Nephron (organoid): Measurements from ENCODE around the gene RGS1.

Experiments used
- H3K27ac Mint-ChIP-seq, 3 experiments: 2 replicates each; pipeline ENCODE4 v1.8.0; 2020; ENCODE audit warnings: mixed read lengths in 3 of 3, mild to moderate bottlenecking in 2 of 3, moderate library complexity in 1 of 3
- H3K27me3 Mint-ChIP-seq: 2 replicates; pipeline ENCODE4 v1.8.0; 2021; ENCODE audit warnings: low read depth, mild to moderate bottlenecking, moderate library complexity, mixed read lengths
- H3K36me3 Mint-ChIP-seq: 2 replicates; pipeline ENCODE4 v1.8.0; 2020; ENCODE audit warnings: low read depth, mixed read lengths
- H3K4me1 Mint-ChIP-seq: 2 replicates; pipeline ENCODE4 v1.8.0; 2020; ENCODE audit warnings: mixed read lengths
- H3K4me3 Mint-ChIP-seq, 3 experiments: 2 replicates each; pipeline ENCODE4 v1.8.0; 2020; ENCODE audit warnings: mild to moderate bottlenecking in 3 of 3, mixed read lengths in 3 of 3, moderate library complexity in 2 of 3
- H3K9me3 Mint-ChIP-seq: 2 replicates; pipeline ENCODE4 v1.8.0; 2020; ENCODE audit warnings: mixed read lengths
- TF ChIP-seq, protein P1 (sequence below), 3 experiments: fragments of 200-600 bp; sonication (generic); IDR thresholded peaks; one replicate each; pipeline ENCODE4 v1.5.0; 2021; ENCODE audit warnings: antibody characterized with exemption in 3 of 3; ENCODE audit not compliant: unreplicated experiment in 3 of 3

RGS1 gene

DNA sequence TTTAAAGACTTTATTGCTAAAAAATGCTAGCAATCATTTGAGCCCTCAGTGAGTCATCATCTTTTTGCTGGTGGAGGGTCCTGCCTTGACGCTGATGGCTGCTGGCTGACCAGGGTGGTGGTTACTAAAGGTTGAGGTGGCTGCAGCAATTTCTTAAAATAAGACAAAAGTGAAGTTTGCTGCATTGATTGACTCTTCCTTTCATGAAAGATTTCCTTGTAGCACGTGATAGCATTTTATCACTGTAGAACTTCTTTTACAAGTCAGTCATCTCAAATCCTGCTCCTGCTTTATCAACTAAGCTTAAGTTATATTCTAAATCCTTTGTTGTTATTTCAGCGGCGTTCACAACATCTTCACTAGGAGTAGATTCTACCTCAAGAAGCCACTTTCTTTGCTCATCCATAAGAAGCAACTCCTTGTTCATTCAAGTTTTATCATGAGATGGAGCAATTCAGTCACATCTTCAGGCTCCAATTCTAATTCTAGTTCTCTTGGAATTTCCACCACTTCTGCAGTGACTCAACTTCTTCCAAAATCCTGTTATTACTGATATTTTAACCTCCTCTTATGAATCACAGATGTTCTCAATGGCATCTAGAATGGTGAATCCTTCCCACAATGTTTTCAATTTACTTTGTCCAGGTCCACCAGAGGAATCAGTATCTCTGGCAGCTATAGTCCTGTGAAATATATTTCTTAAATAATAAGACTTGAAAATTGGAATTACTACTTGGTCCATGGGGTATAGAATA lies 17.6 kb upstream of the RGS1 start:
- TF ChIP-seq, protein P1, sequence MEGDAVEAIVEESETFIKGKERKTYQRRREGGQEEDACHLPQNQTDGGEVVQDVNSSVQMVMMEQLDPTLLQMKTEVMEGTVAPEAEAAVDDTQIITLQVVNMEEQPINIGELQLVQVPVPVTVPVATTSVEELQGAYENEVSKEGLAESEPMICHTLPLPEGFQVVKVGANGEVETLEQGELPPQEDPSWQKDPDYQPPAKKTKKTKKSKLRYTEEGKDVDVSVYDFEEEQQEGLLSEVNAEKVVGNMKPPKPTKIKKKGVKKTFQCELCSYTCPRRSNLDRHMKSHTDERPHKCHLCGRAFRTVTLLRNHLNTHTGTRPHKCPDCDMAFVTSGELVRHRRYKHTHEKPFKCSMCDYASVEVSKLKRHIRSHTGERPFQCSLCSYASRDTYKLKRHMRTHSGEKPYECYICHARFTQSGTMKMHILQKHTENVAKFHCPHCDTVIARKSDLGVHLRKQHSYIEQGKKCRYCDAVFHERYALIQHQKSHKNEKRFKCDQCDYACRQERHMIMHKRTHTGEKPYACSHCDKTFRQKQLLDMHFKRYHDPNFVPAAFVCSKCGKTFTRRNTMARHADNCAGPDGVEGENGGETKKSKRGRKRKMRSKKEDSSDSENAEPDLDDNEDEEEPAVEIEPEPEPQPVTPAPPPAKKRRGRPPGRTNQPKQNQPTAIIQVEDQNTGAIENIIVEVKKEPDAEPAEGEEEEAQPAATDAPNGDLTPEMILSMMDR (IDR thresholded peaks at IDR 0.05; ENCODE audit: unreplicated experiment in 3 of 3): no peak
- H3K27me3 Mint-ChIP-seq: no peaks in the 10 kb centered on the region
- H3K36me3 Mint-ChIP-seq: no peaks in the 10 kb centered on the region
- peaks cover 6% of the 10 kb centered on the region for H3K4me1 Mint-ChIP-seq
- no peak overlapping the region for H3K27ac Mint-ChIP-seq
- H3K9me3 Mint-ChIP-seq: peaks cover 4% of the 10 kb centered on the region
- no peak overlapping the region for H3K4me3 Mint-ChIP-seq

DNA sequence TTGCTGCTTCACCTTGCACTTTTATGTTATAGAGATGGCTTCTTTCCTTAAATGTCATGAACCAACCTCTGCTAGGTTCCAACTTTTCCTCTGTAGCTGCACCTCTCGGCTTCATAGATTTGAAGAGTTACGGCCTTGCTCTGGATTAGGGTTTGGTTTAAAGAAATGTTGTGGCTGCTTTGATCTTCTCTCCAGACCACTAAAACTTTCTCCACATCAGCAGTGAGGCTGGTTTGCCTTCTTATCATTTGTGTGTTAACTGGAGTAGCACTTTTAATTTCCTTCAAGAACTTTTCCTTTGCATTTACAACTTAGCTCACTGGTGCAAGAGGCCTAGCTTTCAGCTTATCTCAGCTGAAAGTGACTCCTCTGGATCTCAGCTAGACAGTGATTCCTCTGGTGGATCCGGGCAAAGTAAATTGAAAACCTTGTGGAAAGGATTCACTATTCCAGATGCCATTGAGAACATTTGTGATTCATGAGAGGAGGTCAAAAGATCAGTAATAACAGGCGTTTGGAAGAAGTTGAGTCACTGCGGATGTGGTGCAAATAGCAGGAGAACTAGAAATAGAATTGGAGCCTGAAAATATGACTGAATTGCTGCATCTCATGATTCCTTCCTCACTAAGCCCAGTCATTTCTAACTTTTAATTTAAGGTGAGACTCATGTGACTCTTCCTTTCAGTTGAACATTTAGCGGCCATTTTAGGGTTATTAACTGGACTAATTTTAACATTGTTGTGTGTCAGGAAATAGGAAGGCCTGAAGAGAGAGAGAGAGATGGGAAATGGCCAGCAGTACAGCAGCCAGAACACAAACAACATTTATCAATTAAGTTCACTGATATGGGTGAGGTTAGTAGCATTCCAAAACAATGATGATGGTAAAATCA lies 16.2 kb upstream of the RGS1 start:
- no peak overlapping the region for H3K27ac Mint-ChIP-seq
- H3K4me1 Mint-ChIP-seq: peaks cover 12% of the 10 kb centered on the region
- no peak overlapping the region for H3K4me3 Mint-ChIP-seq
- no peaks in the 10 kb centered on the region for H3K27me3 Mint-ChIP-seq
- H3K9me3 Mint-ChIP-seq: peaks cover 4% of the 10 kb centered on the region
- TF ChIP-seq, protein P1 (IDR thresholded peaks at IDR 0.05; ENCODE audit: unreplicated experiment in 3 of 3): no peak
- H3K36me3 Mint-ChIP-seq: no peaks in the 10 kb centered on the region

DNA sequence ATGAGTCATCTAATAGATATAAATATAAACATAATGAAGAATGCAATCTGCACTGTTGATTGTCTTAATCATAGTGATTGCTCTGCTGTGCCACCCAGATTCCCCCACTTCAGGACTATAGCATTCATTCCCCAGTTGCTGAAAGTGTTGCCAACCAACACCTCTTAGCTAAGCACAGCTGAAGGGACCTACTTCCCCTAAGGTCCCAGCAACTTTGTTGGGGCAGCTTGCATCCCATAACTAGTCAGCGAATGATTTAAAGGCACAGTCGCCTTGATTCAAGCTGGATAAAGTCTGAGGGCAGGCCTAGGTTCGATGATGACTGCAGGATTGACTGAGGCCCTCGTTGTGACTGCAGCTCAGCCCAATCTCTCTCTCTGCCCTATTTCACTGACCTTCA lies 14.3 kb upstream of the RGS1 start:
- no peak overlapping the region for H3K4me3 Mint-ChIP-seq
- H3K9me3 Mint-ChIP-seq: no peaks in the 10 kb centered on the region
- no peaks in the 10 kb centered on the region for H3K27me3 Mint-ChIP-seq
- H3K27ac Mint-ChIP-seq: no peak overlapping the region
- TF ChIP-seq, protein P1 (IDR thresholded peaks at IDR 0.05; ENCODE audit: unreplicated experiment in 3 of 3): no peak
- no peaks in the 10 kb centered on the region for H3K36me3 Mint-ChIP-seq
- H3K4me1 Mint-ChIP-seq: peaks cover 12% of the 10 kb centered on the region

DNA sequence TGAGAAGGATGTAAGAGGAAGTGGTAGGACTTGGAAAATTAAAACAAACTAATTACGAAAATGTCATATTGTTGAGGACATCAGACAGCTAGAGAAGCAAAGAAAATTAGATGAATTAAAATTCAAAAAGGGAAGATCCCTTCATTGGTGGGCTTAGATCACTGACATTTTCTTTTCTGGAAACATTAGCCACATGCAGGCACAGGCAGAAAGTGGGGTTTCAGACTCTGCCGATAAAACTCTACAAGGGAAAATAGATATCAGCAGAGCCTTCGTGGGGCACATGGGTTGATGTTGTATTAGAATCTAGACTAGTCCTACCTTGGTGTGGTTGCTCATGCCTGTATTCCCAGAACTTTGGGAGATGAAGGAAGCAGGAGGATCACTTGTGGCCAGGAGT lies 12.4 kb upstream of the RGS1 start:
- TF ChIP-seq, protein P1 (IDR thresholded peaks at IDR 0.05; ENCODE audit: unreplicated experiment in 3 of 3): no peak
- H3K4me3 Mint-ChIP-seq: no peak overlapping the region
- H3K27me3 Mint-ChIP-seq: no peaks in the 10 kb centered on the region
- peaks cover 12% of the 10 kb centered on the region for H3K4me1 Mint-ChIP-seq
- no peak overlapping the region for H3K27ac Mint-ChIP-seq
- no peaks in the 10 kb centered on the region for H3K9me3 Mint-ChIP-seq
- H3K36me3 Mint-ChIP-seq: no peaks in the 10 kb centered on the region

DNA sequence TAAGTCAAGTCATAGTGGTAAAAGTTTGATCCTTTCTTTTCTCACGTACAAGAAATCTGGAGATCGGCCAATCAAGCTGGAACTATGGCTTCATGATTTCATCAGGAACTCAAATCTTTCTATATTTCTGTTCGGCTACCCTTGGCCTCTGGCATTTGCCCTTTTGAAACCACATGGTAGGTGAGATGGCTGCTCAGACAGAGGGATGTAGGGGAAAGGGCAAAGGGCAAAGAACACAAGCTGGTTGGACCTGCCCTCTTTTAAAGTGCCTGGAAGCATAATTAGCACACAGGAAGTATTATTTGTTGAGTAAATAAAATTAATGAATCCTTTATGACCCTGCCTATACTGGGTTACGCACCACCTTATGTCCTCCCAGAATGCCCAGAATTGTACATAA lies 11.5 kb upstream of the RGS1 start:
- peaks cover 12% of the 10 kb centered on the region for H3K4me1 Mint-ChIP-seq
- no peak overlapping the region for H3K4me3 Mint-ChIP-seq

More for the DNA sequence above, 11.5 kb upstream of the RGS1 start:
- H3K36me3 Mint-ChIP-seq: no peaks in the 10 kb centered on the region
- H3K27ac Mint-ChIP-seq: no peak overlapping the region
- TF ChIP-seq, protein P1 (IDR thresholded peaks at IDR 0.05; ENCODE audit: unreplicated experiment in 3 of 3): no peak
- H3K9me3 Mint-ChIP-seq: no peaks in the 10 kb centered on the region
- no peaks in the 10 kb centered on the region for H3K27me3 Mint-ChIP-seq
